Transverse colon (tissue), 4 donors: ENCODE data around the gene PARP12. TPM values are rescaled to one million over a fixed set of nuclear protein-coding genes. Genes with fewer than 3 reads are reported as not detected.

ENCODE experiments used
- DNase-seq: peaks from one replicate; pipeline ENCODE4 v3.0.0-alpha.2; 2019
- H3K27ac ChIP-seq, 4 donors: fragments of 200-600 bp; sonication (generic); 2 replicates each; pipeline ENCODE4 v1.5.1; 2016 to 2018; ENCODE audit warnings: inconsistent platforms in 4 of 4
- H3K27me3 ChIP-seq: fragments of 200-600 bp; sonication (generic); 2 replicates; pipeline ENCODE4 v1.5.1; 2017; ENCODE audit warnings: inconsistent platforms
- H3K36me3 ChIP-seq, 4 donors: fragments of 200-600 bp; sonication (generic); 2 replicates each; pipeline ENCODE4 v1.5.1; 2017 to 2019; ENCODE audit warnings: inconsistent platforms in 4 of 4
- H3K4me1 ChIP-seq, 4 donors: fragments of 200-600 bp; sonication (generic); 2 replicates each; pipeline ENCODE4 v1.5.1; 2017 to 2020; ENCODE audit warnings: inconsistent platforms in 4 of 4
- H3K4me3 ChIP-seq, 4 donors: fragments of 200-600 bp; sonication (generic); 1 replicate in 1 of 4; 2 replicates in 3 of 4; pipeline versions ENCODE4 v1.5.1 to v1.6.1; 2017 to 2019; ENCODE audit warnings: inconsistent platforms in 4 of 4
- H3K9me3 ChIP-seq, 2 donors: fragments of 200-600 bp; sonication (generic); 2 replicates each; pipeline ENCODE4 v1.5.1; 2017 to 2019; ENCODE audit warnings: inconsistent platforms in 2 of 2
- EP300 ChIP-seq: sonication (generic); formaldehyde crosslinking; IDR thresholded peaks from one replicate; pipeline ENCODE4 v1.6.1; 2017; ENCODE audit warnings: antibody characterized with exemption, low read depth
- POLR2A ChIP-seq: fragments of 450-650 bp; IDR thresholded peaks from one replicate; pipeline ENCODE4 v1.6.1; 2016; ENCODE audit warnings: antibody characterized with exemption, mild to moderate bottlenecking, moderate library complexity
- POLR2AphosphoS5 ChIP-seq, 3 donors: sonication (generic); formaldehyde crosslinking; IDR thresholded peaks; one replicate each; pipeline ENCODE4 v1.6.1; 2016; ENCODE audit warnings: antibody characterized with exemption in 3 of 3
- WGBS, 2 donors: methylation state at CpG; one replicate each; pipeline ENCODE4 v1.1.5; 2018; ENCODE audit warnings: low coverage in 1 of 2; 5-methylcytosine and 5-hydroxymethylcytosine counted together
- in situ Hi-C, 4 donors: fragments of 200-750 bp; cut with MboI; loops; one replicate each; pipeline versions ENCODE4 v1.15.0 to v1.15.1; 2017; ENCODE audit warnings: low sequenced_read_pairs in 3 of 4, low pct_ligation_motif_present in 1 of 4, low pct_unique_long_range_greater_than_20kb in 1 of 4
- intact Hi-C: fragments of 100-400 bp; cut with DNase I; formaldehyde crosslinking; loops from one replicate; pipeline ENCODE4 v1.15.1; 2023; ENCODE audit warnings: low total_unique reads
- total RNA-seq, 4 donors: library from RNA; depleted of rRNA; stranded (reverse); fragments of >200 nt; gene quantifications; one replicate each; pipeline ENCODE4 v1.1.0, GENCODE V29; 2016
- TF ChIP-seq, protein P1 (sequence below), 5 experiments: fragments of 200-600 bp in 3 of 5; fragments of 450-650 bp in 2 of 5; sonication (generic) in 3 of 5; IDR thresholded peaks; 1 replicate in 2 of 5; 2 replicates in 3 of 5; pipeline ENCODE4 v1.5.1; 2016 to 2017; ENCODE audit warnings: antibody characterized with exemption in 5 of 5, inconsistent platforms in 3 of 5, mild to moderate bottlenecking in 2 of 5, moderate library complexity in 1 of 5

The PARP12 gene
- total RNA-seq, 4 donors from 2014 or later, result 20.9 to 105 (median 83.9) TPM

DNA sequence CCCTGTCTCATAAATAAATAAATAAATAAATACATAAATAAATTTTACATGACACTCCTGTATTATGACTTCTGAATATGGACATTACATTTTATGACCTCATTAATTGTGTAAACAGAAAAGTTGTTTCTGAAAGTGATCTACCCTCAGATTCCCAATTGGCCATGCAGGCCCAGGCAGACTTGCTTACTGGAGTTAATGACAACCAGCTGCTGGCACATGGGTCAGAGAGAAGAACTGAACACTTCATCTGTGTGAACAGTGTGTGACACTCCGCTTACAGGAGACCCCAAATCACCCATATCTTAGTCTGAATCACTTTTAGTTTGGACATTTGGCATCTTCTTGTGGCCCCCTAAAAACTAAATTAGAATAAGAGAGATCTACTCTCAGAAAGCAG is 31.4 kb downstream of the PARP12 start:
- TF ChIP-seq EP300 (no peak), POLR2AphosphoS5 (IDR thresholded peaks at IDR 0.05) (no peak), POLR2A (no peak)
- TF ChIP-seq, protein P1, sequence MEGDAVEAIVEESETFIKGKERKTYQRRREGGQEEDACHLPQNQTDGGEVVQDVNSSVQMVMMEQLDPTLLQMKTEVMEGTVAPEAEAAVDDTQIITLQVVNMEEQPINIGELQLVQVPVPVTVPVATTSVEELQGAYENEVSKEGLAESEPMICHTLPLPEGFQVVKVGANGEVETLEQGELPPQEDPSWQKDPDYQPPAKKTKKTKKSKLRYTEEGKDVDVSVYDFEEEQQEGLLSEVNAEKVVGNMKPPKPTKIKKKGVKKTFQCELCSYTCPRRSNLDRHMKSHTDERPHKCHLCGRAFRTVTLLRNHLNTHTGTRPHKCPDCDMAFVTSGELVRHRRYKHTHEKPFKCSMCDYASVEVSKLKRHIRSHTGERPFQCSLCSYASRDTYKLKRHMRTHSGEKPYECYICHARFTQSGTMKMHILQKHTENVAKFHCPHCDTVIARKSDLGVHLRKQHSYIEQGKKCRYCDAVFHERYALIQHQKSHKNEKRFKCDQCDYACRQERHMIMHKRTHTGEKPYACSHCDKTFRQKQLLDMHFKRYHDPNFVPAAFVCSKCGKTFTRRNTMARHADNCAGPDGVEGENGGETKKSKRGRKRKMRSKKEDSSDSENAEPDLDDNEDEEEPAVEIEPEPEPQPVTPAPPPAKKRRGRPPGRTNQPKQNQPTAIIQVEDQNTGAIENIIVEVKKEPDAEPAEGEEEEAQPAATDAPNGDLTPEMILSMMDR (IDR thresholded peaks at IDR 0.05), result no peak
- in situ Hi-C loops, result no loop called here
- peaks cover 0 to 16% (median 0%) of the 10 kb centered on the region in 4 donors for H3K36me3 ChIP-seq

DNA sequence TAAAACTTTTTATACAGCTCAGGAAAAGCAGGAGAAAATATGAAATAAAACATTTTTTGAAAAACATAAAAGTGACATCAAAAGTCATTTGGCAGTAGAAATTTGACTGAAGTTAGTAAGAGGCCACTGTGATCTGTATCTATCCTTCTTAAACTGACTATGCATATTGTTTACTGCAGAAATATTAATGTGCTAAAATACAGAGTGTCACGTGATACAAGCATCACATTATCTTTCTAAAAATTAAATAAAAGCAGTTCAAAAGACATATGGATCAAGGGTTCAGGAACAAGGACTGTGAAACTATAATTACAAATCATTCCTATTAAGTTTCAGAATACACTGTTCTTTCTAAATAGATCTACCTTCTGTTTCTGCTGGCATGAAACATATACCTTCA is 33.7 kb downstream of the PARP12 start:
- H3K36me3 ChIP-seq, result peaks cover 0 to 19% (median 0%) of the 10 kb centered on the region in 4 donors
- H3K4me1 ChIP-seq, result no peaks in the 10 kb centered on the region
- no peak overlapping the region for H3K4me3 ChIP-seq
- no peak for TF ChIP-seq POLR2AphosphoS5 (IDR thresholded peaks at IDR 0.05)
- TF ChIP-seq, protein P1 (IDR thresholded peaks at IDR 0.05), result no peak
- no peak for TF ChIP-seq POLR2A
- no peak for TF ChIP-seq EP300
- in situ Hi-C loops (no loop called here), intact Hi-C loops (no loop called here)
- H3K27me3 ChIP-seq, result no peaks in the 10 kb centered on the region
- H3K9me3 ChIP-seq, result no peaks in the 10 kb centered on the region
- no peak overlapping the region for H3K27ac ChIP-seq
- 83 to 84% methylated on average over 1 of the region's 1 CpG for WGBS, 2 donors
- no peak for DNase-seq

More for the DNA sequence above, 31.4 kb downstream of the PARP12 start:
- intact Hi-C loops, result no loop called here
- H3K9me3 ChIP-seq, result no peaks in the 10 kb centered on the region
- no peaks in the 10 kb centered on the region for H3K4me1 ChIP-seq
- no peak overlapping the region for H3K4me3 ChIP-seq
- H3K27ac ChIP-seq, result no peak overlapping the region
- 100% methylated on average over 1 of the region's 1 CpG; no CpG with 5 or more reads in 1 of the 2 donors for WGBS, 2 donors
- DNase-seq, result no peak
- H3K27me3 ChIP-seq, result no peaks in the 10 kb centered on the region

DNA sequence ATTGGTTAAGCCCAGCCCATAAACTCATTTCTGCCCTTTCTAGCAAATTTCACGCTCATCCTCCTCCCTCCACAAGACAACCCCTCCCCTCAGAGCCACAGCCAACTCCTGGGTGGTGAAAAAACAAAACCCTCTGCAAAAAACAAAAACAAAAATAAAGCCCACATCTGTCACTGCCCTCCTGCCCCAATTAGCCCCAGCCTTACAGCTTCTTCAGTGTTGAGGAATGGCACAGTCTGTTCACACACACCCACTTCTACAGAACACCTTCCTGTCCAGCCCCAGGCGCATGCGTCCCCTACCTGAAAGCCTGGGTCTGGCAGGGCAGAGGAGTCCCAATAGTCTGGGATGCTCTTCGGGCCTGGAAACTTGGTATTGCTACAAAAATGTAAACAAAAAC is 34.4 kb downstream of the PARP12 start:
- Histone ChIP-seq H3K27ac (no peak overlapping the region), H3K27me3 (no peaks in the 10 kb centered on the region), H3K9me3 (no peaks in the 10 kb centered on the region), H3K4me1 (no peaks in the 10 kb centered on the region), H3K36me3 (peaks cover 0 to 14% (median 3%) of the 10 kb centered on the region in 4 donors), H3K4me3 (no peak overlapping the region)
- WGBS, 2 donors, result 93 to 94% methylated on average over 3 to 4 of the region's 4 CpGs
- in situ Hi-C loops (no loop called here), intact Hi-C loops (no loop called here)
- no peak for DNase-seq
- TF ChIP-seq POLR2AphosphoS5 (IDR thresholded peaks at IDR 0.05), result no peak
- no peak for TF ChIP-seq POLR2A
- TF ChIP-seq, protein P1 (IDR thresholded peaks at IDR 0.05), result no peak
- no peak for TF ChIP-seq EP300

DNA sequence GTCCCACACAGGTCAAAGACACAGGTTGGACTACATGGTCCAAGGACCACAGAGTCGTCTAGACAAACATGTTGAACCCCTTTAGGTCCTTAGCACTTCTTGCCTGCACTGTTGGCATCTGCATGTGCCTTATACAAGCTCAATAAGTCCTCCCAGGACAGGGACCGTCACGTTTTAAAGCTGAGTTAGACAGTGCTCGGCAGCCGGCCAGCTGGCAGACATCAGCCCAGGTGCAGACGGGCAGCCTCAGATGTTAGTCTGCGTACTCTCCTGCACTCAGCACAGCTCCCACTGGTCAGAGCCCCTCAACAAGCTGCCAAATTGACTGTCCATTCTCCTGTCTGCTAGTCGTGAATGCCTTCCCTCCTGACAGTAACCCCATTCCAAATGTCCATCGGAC is 34.9 kb downstream of the PARP12 start:
- TF ChIP-seq POLR2AphosphoS5 (IDR thresholded peaks at IDR 0.05), result no peak
- Histone ChIP-seq H3K27ac (no peak overlapping the region), H3K27me3 (no peaks in the 10 kb centered on the region), H3K9me3 (no peaks in the 10 kb centered on the region), H3K36me3 (peaks cover 0 to 9% (median 4%) of the 10 kb centered on the region in 4 donors), H3K4me1 (no peaks in the 10 kb centered on the region), H3K4me3 (no peak overlapping the region)
- in situ Hi-C loops (no loop called here), intact Hi-C loops (no loop called here)
- no peak for DNase-seq
- 93% methylated on average over 9 of the region's 9 CpGs; no CpG with 5 or more reads in 1 of the 2 donors for WGBS, 2 donors

DNA sequence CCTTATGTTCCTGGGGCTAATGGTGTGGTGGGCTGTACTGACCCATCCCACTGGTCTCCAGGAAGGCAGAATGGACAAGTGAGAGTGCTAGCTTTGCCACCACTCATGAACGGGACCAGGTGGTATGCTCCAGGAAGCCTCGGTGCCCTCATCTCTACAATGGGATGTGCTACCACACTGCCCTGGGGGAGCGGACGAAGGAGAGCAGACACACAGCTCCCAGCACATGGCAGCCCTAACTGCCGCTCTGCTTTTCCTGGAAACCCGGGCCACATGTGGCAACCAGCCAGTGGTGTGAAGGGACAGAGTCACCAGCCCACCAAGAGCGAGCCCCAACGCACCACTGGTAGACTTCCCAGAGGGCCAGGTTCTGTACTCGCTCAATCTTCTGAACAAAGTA is 35.8 kb downstream of the PARP12 start:
- WGBS, 2 donors, result 96% methylated on average over 9 of the region's 9 CpGs; no CpG with 5 or more reads in 1 of the 2 donors
- H3K36me3 ChIP-seq, result peaks cover 0 to 11% (median 4%) of the 10 kb centered on the region in 4 donors

More for the DNA sequence above, 35.8 kb downstream of the PARP12 start:
- Histone ChIP-seq H3K4me1 (no peaks in the 10 kb centered on the region), H3K27ac (no peak overlapping the region), H3K4me3 (no peak overlapping the region), H3K27me3 (no peaks in the 10 kb centered on the region), H3K9me3 (no peaks in the 10 kb centered on the region)
- DNase-seq, result no peak
- TF ChIP-seq EP300 (no peak), POLR2AphosphoS5 (IDR thresholded peaks at IDR 0.05) (no peak), POLR2A (no peak)
- TF ChIP-seq, protein P1 (IDR thresholded peaks at IDR 0.05), result no peak
- in situ Hi-C loops (no loop called here), intact Hi-C loops (no loop called here)
